Gastrocnemius medialis (tissue), 4 donors: ENCODE measurements around the gene ANTKMT. TPM values are rescaled to one million over a fixed set of nuclear protein-coding genes. Genes with fewer than 3 reads are reported as not detected.
"Not testable (repeated sequence)": the region's sequence is repeated elsewhere in the genome, so short reads cannot be mapped to it uniquely, and the experiment has no call there.

Source experiments
- ATAC-seq, 2 donors: fragments of 150-250 bp; one replicate each; pipeline ENCODE4 v1.9.1; 2016
- DNase-seq, 2 donors: peaks; one replicate each; pipeline ENCODE4 v3.0.0-alpha.2; 2019
- H3K27ac ChIP-seq, 4 donors: fragments of 200-600 bp; sonication (generic); 1 replicate in 1 of 4; 2 replicates in 3 of 4; pipeline ENCODE4 v1.5.1; 2016 to 2018; ENCODE audit warnings: mild to moderate bottlenecking in 2 of 4, moderate library complexity in 1 of 4
- H3K27me3 ChIP-seq, 3 donors: fragments of 200-600 bp; sonication (generic) in 2 of 3; 1 replicate in 1 of 3; 2 replicates in 2 of 3; pipeline versions ENCODE4 v1.5.1 to v1.6.0; 2016 to 2019; ENCODE audit warnings: mild to moderate bottlenecking in 1 of 3, moderate library complexity in 1 of 3
- H3K36me3 ChIP-seq, 2 donors: fragments of 200-600 bp; sonication (generic) in 1 of 2; one replicate each; pipeline ENCODE4 v1.5.1; 2017 to 2018
- H3K4me1 ChIP-seq, 2 donors: fragments of 200-600 bp; sonication (generic) in 1 of 2; one replicate each; pipeline ENCODE4 v1.5.1; 2016 to 2017; ENCODE audit warnings: mild to moderate bottlenecking in 2 of 2
- H3K4me3 ChIP-seq, 4 donors: fragments of 200-600 bp; sonication (generic) in 3 of 4; 1 replicate in 1 of 4; 2 replicates in 3 of 4; pipeline ENCODE4 v1.5.1; 2016 to 2019; ENCODE audit warnings: mild to moderate bottlenecking in 2 of 4
- H3K9me3 ChIP-seq, 3 donors: fragments of 200-600 bp; sonication (generic) in 2 of 3; 1 replicate in 1 of 3; 2 replicates in 2 of 3; pipeline ENCODE4 v1.5.1; 2016 to 2019
- POLR2A ChIP-seq, 2 donors: fragments of 450-650 bp; IDR thresholded peaks; one replicate each; pipeline ENCODE4 v1.6.1; 2017; ENCODE audit warnings: antibody characterized with exemption in 2 of 2, mild to moderate bottlenecking in 2 of 2, moderate library complexity in 2 of 2
- in situ Hi-C, 4 donors: fragments of 200-750 bp; cut with MboI; loops; one replicate each; pipeline versions ENCODE4 v1.15.0 to v1.8.0; 2017; ENCODE audit warnings: low sequenced_read_pairs in 4 of 4
- intact Hi-C: fragments of 100-400 bp; cut with DNase I; formaldehyde crosslinking; loops from one replicate; pipeline ENCODE4 v1.15.1; 2023; ENCODE audit warnings: low total_unique reads
- total RNA-seq, 4 donors: library from RNA; depleted of rRNA; stranded (reverse); fragments of >200 nt; gene quantifications; one replicate each; pipeline versions ENCODE4 v1.1.0 to v1.2.3, GENCODE V29; 2016
- TF ChIP-seq, protein P1 (sequence below), 5 experiments: fragments of 450-650 bp in 3 of 5; fragments of 200-600 bp in 2 of 5; sonication (generic) in 2 of 5; IDR thresholded peaks in 4 of 5; conservative IDR thresholded peaks in 1 of 5; 1 replicate in 4 of 5; 2 replicates in 1 of 5; pipeline ENCODE4 v1.5.1; 2016 to 2019; ENCODE audit warnings: antibody characterized with exemption in 5 of 5, mild to moderate bottlenecking in 3 of 5, moderate library complexity in 3 of 5

The ANTKMT gene
- total RNA-seq, 4 donors from 2014 or later, result 20.9 to 84.0 (median 38.7) TPM

DNA sequence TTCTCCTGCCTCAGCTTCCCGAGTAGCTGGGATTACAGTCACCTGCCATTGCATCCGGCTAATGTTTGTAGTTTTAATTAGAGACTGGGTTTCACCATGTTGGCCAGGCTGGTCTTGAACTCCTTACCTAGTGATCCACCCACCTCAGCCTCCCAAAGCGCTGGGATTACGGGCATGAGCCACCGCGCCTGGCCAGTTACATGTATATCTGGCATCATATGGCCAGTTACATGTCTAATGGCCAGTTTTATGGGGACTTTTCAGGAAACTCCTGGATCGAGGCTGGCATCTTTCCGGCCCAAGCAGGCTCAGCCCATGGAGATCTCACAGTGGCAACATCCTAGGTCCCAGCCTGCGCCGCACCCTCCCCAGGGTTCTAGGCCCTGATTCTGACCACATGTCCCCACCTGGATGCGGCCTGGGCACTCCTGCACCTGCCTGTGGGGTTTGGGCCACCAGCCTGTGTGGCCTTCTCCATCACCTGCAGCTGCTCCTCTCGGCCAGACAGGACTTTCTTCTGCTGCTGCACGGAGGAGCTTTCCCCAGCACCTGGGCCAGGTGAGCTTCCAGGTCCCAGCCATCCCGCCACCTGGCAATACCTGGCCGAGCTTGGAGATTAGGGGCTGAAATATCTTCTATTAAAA lies 21.2 kb downstream of the ANTKMT start:
- ATAC-seq (no peak), DNase-seq (no peak)
- TF ChIP-seq, protein P1, sequence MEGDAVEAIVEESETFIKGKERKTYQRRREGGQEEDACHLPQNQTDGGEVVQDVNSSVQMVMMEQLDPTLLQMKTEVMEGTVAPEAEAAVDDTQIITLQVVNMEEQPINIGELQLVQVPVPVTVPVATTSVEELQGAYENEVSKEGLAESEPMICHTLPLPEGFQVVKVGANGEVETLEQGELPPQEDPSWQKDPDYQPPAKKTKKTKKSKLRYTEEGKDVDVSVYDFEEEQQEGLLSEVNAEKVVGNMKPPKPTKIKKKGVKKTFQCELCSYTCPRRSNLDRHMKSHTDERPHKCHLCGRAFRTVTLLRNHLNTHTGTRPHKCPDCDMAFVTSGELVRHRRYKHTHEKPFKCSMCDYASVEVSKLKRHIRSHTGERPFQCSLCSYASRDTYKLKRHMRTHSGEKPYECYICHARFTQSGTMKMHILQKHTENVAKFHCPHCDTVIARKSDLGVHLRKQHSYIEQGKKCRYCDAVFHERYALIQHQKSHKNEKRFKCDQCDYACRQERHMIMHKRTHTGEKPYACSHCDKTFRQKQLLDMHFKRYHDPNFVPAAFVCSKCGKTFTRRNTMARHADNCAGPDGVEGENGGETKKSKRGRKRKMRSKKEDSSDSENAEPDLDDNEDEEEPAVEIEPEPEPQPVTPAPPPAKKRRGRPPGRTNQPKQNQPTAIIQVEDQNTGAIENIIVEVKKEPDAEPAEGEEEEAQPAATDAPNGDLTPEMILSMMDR (IDR thresholded peaks at IDR 0.05 in 4 of 5, conservative IDR thresholded peaks at IDR 0.05 in 1 of 5), result no peak
- no peak for TF ChIP-seq POLR2A (IDR thresholded peaks at IDR 0.05)
- in situ Hi-C loops (no loop called here), intact Hi-C loops (loop anchor here (1.0 kb wide), 2 partner anchors 21 to 31 kb away; partner anchors contain the start of gene ANTKMT)
- no peak overlapping the region for H3K27ac ChIP-seq
- H3K27me3 ChIP-seq, result peaks cover 3 to 6% (median 5%) of the 10 kb centered on the region in 3 donors
- no peak overlapping the region for H3K4me3 ChIP-seq
- H3K36me3 ChIP-seq, result peaks cover 0 to 9% of the 10 kb centered on the region in 2 donors
- H3K4me1 ChIP-seq, result peaks cover 11% of the 10 kb centered on the region in 2 donors
- H3K9me3 ChIP-seq, result no peaks in the 10 kb centered on the region

DNA sequence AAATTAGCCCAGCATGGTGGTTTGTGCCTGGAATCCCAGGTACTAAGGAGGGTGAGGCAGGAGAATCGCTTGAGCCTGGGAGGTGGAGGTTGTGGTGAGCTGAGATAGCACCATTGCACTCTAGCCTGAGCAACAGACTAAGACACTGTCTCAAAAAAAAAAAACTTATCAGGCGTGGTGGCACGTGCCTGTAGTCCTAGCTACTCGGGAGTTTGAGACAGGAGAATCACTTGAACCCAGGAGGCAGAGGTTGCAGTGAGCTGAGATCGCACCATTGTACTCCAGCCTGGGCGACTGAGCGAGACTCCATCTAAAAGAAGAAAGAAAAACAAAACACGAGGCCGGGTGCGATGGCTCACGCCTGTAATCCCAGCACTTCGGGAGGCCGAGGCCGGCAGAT lies 21.9 kb downstream of the ANTKMT start:
- H3K4me1 ChIP-seq, result peaks cover 11% of the 10 kb centered on the region in 2 donors
- H3K4me3 ChIP-seq, intact Hi-C loops, in situ Hi-C loops, ATAC-seq, H3K27ac ChIP-seq, H3K36me3 ChIP-seq, DNase-seq, H3K27me3 ChIP-seq, H3K9me3 ChIP-seq: not testable (repeated sequence)

DNA sequence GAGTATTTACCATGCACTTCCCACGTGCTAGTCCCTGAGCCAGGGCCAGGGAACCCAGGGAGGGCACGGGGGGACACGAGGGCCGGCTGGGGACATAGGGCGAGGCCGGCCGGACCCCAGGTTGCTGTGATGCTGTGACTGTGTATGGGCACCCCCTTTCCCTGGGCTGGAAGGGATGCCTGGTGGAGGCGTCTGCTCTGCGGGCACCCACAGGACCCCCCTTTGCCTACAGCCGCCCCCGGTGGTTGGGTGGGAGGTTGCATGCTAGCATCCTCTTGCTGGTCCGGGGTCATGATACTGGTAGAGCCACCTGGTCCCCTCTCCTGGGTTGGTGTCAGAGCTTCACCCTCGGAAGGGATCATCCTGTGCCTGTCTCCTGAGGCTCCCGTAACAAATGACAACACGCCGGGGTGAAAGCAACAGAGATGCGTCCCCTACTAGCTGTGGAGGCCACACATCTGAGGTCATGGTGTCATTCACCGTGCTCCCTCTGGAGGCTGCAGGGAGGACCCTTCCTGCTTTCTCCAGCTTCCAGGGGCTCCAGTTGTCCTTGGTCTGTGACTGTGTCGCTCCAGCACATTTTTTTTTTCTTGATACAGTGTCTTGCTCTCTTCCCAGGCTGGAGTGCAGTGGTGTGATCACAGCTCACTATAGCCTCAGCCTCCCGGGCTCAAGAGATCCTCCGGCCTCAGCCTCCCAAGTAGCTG lies 23.0 kb downstream of the ANTKMT start:
- no peak overlapping the region for H3K27ac ChIP-seq
- H3K36me3 ChIP-seq, result no peaks in the 10 kb centered on the region
- TF ChIP-seq POLR2A (IDR thresholded peaks at IDR 0.05), result no peak
- TF ChIP-seq, protein P1 (IDR thresholded peaks at IDR 0.05 in 4 of 5, conservative IDR thresholded peaks at IDR 0.05 in 1 of 5), result no peak
- H3K4me3 ChIP-seq, result no peak overlapping the region
- H3K4me1 ChIP-seq, result peaks cover 11% of the 10 kb centered on the region in 2 donors
- intact Hi-C loops (no loop called here), in situ Hi-C loops (no loop called here)
- H3K9me3 ChIP-seq, result no peaks in the 10 kb centered on the region
- no peak for DNase-seq
- H3K27me3 ChIP-seq, result peaks cover 3 to 6% (median 5%) of the 10 kb centered on the region in 3 donors
- ATAC-seq, result no peak

DNA sequence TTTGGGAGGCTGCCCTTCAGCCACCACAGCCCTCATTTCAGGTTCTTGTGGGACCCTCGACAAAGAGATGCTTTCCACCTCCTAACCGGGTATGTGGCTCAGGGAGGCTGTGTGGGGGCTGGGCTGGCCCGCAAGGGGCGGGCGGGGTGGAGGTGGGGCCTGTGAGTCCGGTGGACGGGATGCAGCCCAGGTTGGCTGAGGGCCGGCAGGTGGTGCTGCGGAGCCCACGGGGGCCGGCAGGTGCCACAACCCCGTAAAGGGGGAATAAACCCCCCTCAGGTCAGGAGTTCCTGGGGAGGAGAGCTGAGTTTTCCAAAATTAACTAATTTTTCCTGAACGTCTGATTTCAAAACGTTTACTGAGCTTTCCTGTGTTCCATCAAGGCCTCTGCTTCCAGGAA lies 24.8 kb downstream of the ANTKMT start:
- DNase-seq, result no peak
- H3K4me1 ChIP-seq, result peaks cover 4% of the 10 kb centered on the region in 2 donors
- in situ Hi-C loops, result no loop called here
- H3K4me3 ChIP-seq, result no peak overlapping the region
- H3K27ac ChIP-seq, result no peak overlapping the region
- H3K9me3 ChIP-seq, result no peaks in the 10 kb centered on the region
- no peak for ATAC-seq
- peaks cover 3 to 8% (median 5%) of the 10 kb centered on the region in 3 donors for H3K27me3 ChIP-seq
- intact Hi-C loops, result no loop called here
- no peak for TF ChIP-seq POLR2A (IDR thresholded peaks at IDR 0.05)
- TF ChIP-seq, protein P1 (IDR thresholded peaks at IDR 0.05 in 4 of 5, conservative IDR thresholded peaks at IDR 0.05 in 1 of 5), result no peak
- no peaks in the 10 kb centered on the region for H3K36me3 ChIP-seq

DNA sequence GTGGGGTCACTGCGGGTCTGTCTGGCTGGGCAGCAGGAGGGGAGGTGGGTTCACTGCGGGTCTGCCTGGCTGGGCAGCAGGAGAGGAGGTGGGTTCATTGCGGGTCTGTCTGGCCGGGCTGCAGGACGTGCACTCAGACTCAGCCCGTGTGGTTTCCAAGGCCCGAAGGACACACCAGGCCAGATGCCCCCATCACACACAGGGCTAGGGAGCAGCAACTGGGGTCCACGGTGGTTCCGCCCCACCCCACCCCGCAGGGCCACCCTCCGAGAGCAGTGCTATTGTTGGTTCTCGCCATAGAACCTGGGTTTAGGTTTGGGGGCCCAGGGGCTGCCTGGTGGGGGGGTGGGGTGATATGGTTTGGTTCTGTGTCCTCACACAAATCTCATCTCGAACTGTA lies 25.7 kb downstream of the ANTKMT start:
- in situ Hi-C loops (no loop called here), intact Hi-C loops (no loop called here)

More for the DNA sequence above, 25.7 kb downstream of the ANTKMT start:
- TF ChIP-seq, protein P1 (IDR thresholded peaks at IDR 0.05 in 4 of 5, conservative IDR thresholded peaks at IDR 0.05 in 1 of 5), result no peak
- TF ChIP-seq POLR2A (IDR thresholded peaks at IDR 0.05), result no peak
- ATAC-seq, result no peak
- Histone ChIP-seq H3K9me3 (no peaks in the 10 kb centered on the region), H3K27me3 (peaks cover 3 to 15% (median 5%) of the 10 kb centered on the region in 3 donors), H3K4me3 (no peak overlapping the region), H3K36me3 (no peaks in the 10 kb centered on the region), H3K27ac (no peak overlapping the region), H3K4me1 (no peaks in the 10 kb centered on the region)
- DNase-seq, result no peak
